ENCODE results near the gene SALL2.
A peak's percentile ranks its signal among the peaks of the same experiment; 100 is the strongest.
"Not testable (repeated sequence)": the region's sequence is repeated elsewhere in the genome, so short reads cannot be mapped to it uniquely, and the experiment has no call there.

SALL2 gene

GRCh38 chr14:21525962-21526671 is at the start of gene SALL2:
TSS of gene SALL2 (minus strand) at chr14:21526346. CDS start at chr14:21526127, 219 bp downstream.
- peak; percentile 17 for DNase-seq

GRCh38 chr14:21575661-21576060 is 49.5 kb upstream of the SALL2 start:
- no peak for DNase-seq

GRCh38 chr14:21572604-21573003 is 46.5 kb upstream of the SALL2 start:
- no peak for DNase-seq

GRCh38 chr14:21558703-21559170 is 32.6 kb upstream of the SALL2 start:
- DNase-seq = no peak

- DNase-seq = peak; percentile 90
These were observed 31.1 kb upstream of the SALL2 start for GRCh38 chr14:21557084-21557901.

- DNase-seq = peak; percentile 26
These were observed 30.4 kb upstream of the SALL2 start for GRCh38 chr14:21556378-21557083.

- no peak for DNase-seq
These were observed 27.1 kb upstream of the SALL2 start for GRCh38 chr14:21553266-21553665.

GRCh38 chr14:21544588-21544987 is 18.4 kb upstream of the SALL2 start:
- not testable (repeated sequence) for DNase-seq

GRCh38 chr14:21543963-21544362 is 17.8 kb upstream of the SALL2 start:
- DNase-seq = no peak

GRCh38 chr14:21543521-21543960 is 17.4 kb upstream of the SALL2 start:
- DNase-seq = no peak

GRCh38 chr14:21541413-21542074 is 15.4 kb upstream of the SALL2 start:
- no peak for DNase-seq

- no peak for DNase-seq
These were observed 13.2 kb upstream of the SALL2 start for GRCh38 chr14:21539189-21539940.

GRCh38 chr14:21537090-21537424 is 10.9 kb upstream of the SALL2 start:
- no peak for DNase-seq

- DNase-seq = no peak
These were observed 10.4 kb upstream of the SALL2 start for GRCh38 chr14:21536418-21537089.

- no peak for DNase-seq
These were observed 9.6 kb upstream of the SALL2 start for GRCh38 chr14:21535545-21536417.

GRCh38 chr14:21534576-21534975 is 8.4 kb upstream of the SALL2 start:
- DNase-seq = no peak

GRCh38 chr14:21533294-21533693 is 7.1 kb upstream of the SALL2 start:
- no peak for DNase-seq

GRCh38 chr14:21529515-21529914 is 3.4 kb upstream of the SALL2 start:
- DNase-seq = no peak

- no peak for DNase-seq
These were observed 2.5 kb upstream of the SALL2 start for GRCh38 chr14:21528381-21529348.

Data from suppressor macrophage treated with lipopolysaccharide for 4 hours (primary cell).